Activated T-helper 17 cell treated with anti-CD3 and anti-CD28 coated beads, Interleukin-2, amount 50 U/mL, for 72 hours (primary cell): Measurements from ENCODE around the gene AFG1L. TPM values are rescaled to one million over a fixed set of nuclear protein-coding genes. Genes with fewer than 3 reads are reported as not detected.
"Not testable (repeated sequence)": the region's sequence is repeated elsewhere in the genome, so short reads cannot be mapped to it uniquely, and the experiment has no call there.

ENCODE experiments used
- ATAC-seq: fragments of 150-1000 bp; cut with Tn5 transposase; replicated peaks from 2 replicates; pipeline ENCODE4 v1.10.0; 2021; ENCODE audit warnings: mild to moderate bottlenecking, moderate library complexity
- H3K27ac Mint-ChIP-seq: one replicate; pipeline ENCODE4 v1.8.0; 2022; ENCODE audit warnings: mixed read lengths
- H3K27me3 Mint-ChIP-seq: one replicate; pipeline ENCODE4 v1.8.0; 2022; ENCODE audit warnings: mixed read lengths
- H3K36me3 Mint-ChIP-seq: one replicate; pipeline ENCODE4 v1.8.0; 2022; ENCODE audit warnings: low read depth, mild to moderate bottlenecking, mixed read lengths
- H3K4me1 Mint-ChIP-seq: one replicate; pipeline ENCODE4 v1.8.0; 2022; ENCODE audit warnings: mixed read lengths
- H3K4me3 Mint-ChIP-seq: one replicate; pipeline ENCODE4 v1.8.0; 2022; ENCODE audit warnings: mild to moderate bottlenecking, mixed read lengths
- H3K9me3 Mint-ChIP-seq: one replicate; pipeline ENCODE4 v1.8.0; 2022; ENCODE audit warnings: mixed read lengths
- total RNA-seq, 2 donors: library from RNA; stranded (reverse); gene quantifications; one replicate each; pipeline ENCODE4 v1.2.3, GENCODE V29; 2022

AFG1L gene
- total RNA-seq, 2 donors from 2014 or later, result 5.9 to 6.1 TPM

GRCh38 chr6:108395297-108395696, 100.4 kb downstream of the AFG1L start:
- Mint-ChIP-seq H3K27ac (no peak overlapping the region), H3K9me3 (no peaks in the 10 kb centered on the region), H3K4me3 (no peak overlapping the region), H3K4me1 (no peaks in the 10 kb centered on the region), H3K36me3 (no peaks in the 10 kb centered on the region), H3K27me3 (no peaks in the 10 kb centered on the region)
- ATAC-seq, result no peak

- H3K36me3 Mint-ChIP-seq, result no peaks in the 10 kb centered on the region
- H3K4me1 Mint-ChIP-seq, result no peaks in the 10 kb centered on the region
- peaks cover 3% of the 10 kb centered on the region for H3K9me3 Mint-ChIP-seq
- no peaks in the 10 kb centered on the region for H3K27me3 Mint-ChIP-seq
- H3K27ac Mint-ChIP-seq, result no peak overlapping the region
- no peak overlapping the region for H3K4me3 Mint-ChIP-seq
- no peak for ATAC-seq
These were observed 108.4 kb downstream of the AFG1L start for GRCh38 chr6:108403236-108403635.

- peaks cover 5% of the 10 kb centered on the region for H3K9me3 Mint-ChIP-seq
- H3K4me1 Mint-ChIP-seq, result peaks cover 2% of the 10 kb centered on the region
- ATAC-seq, result no peak
- H3K27ac Mint-ChIP-seq, result no peak overlapping the region
- H3K27me3 Mint-ChIP-seq, result peaks cover 2% of the 10 kb centered on the region
- peaks cover 3% of the 10 kb centered on the region for H3K36me3 Mint-ChIP-seq
- H3K4me3 Mint-ChIP-seq, result no peak overlapping the region
These were observed 112.1 kb downstream of the AFG1L start for GRCh38 chr6:108406943-108407342.

GRCh38 chr6:108407904-108408827, 113.3 kb downstream of the AFG1L start:
- no peak for ATAC-seq
- H3K4me1 Mint-ChIP-seq, result peaks cover 4% of the 10 kb centered on the region
- H3K4me3 Mint-ChIP-seq, result no peak overlapping the region
- H3K9me3 Mint-ChIP-seq, result peaks cover 8% of the 10 kb centered on the region
- peaks cover 5% of the 10 kb centered on the region for H3K27me3 Mint-ChIP-seq
- peaks cover 5% of the 10 kb centered on the region for H3K36me3 Mint-ChIP-seq
- H3K27ac Mint-ChIP-seq, result no peak overlapping the region

- H3K9me3 Mint-ChIP-seq, result peaks cover 13% of the 10 kb centered on the region
- H3K36me3 Mint-ChIP-seq, result peaks cover 5% of the 10 kb centered on the region
- peaks cover 5% of the 10 kb centered on the region for H3K27me3 Mint-ChIP-seq
- no peak overlapping the region for H3K27ac Mint-ChIP-seq
- ATAC-seq, result no peak
- no peak overlapping the region for H3K4me3 Mint-ChIP-seq
- H3K4me1 Mint-ChIP-seq, result peaks cover 4% of the 10 kb centered on the region
These were observed 114.0 kb downstream of the AFG1L start for GRCh38 chr6:108408861-108409260.

GRCh38 chr6:108416047-108416833, 121.4 kb downstream of the AFG1L start:
- H3K27me3 Mint-ChIP-seq, H3K4me1 Mint-ChIP-seq, H3K27ac Mint-ChIP-seq, H3K36me3 Mint-ChIP-seq, ATAC-seq, H3K4me3 Mint-ChIP-seq: not testable (repeated sequence)
- H3K9me3 Mint-ChIP-seq, result peaks cover 15% of the 10 kb centered on the region

- no peak overlapping the region for H3K4me3 Mint-ChIP-seq
- H3K4me1 Mint-ChIP-seq, result peaks cover 2% of the 10 kb centered on the region
- peaks cover 2% of the 10 kb centered on the region for H3K27me3 Mint-ChIP-seq
- peaks cover 12% of the 10 kb centered on the region for H3K9me3 Mint-ChIP-seq
- ATAC-seq, result no peak
- peaks cover 1% of the 10 kb centered on the region for H3K36me3 Mint-ChIP-seq
- H3K27ac Mint-ChIP-seq, result no peak overlapping the region
These were observed 122.2 kb downstream of the AFG1L start for GRCh38 chr6:108417027-108417426.

- Mint-ChIP-seq H3K9me3 (peaks cover 4% of the 10 kb centered on the region), H3K4me3 (no peak overlapping the region), H3K27ac (no peak overlapping the region), H3K36me3 (no peaks in the 10 kb centered on the region), H3K4me1 (no peaks in the 10 kb centered on the region), H3K27me3 (no peaks in the 10 kb centered on the region)
- ATAC-seq, result no peak
These were observed 124.6 kb downstream of the AFG1L start for GRCh38 chr6:108419474-108419873.

GRCh38 chr6:108419934-108420609, 125.2 kb downstream of the AFG1L start:
- no peaks in the 10 kb centered on the region for H3K4me1 Mint-ChIP-seq
- ATAC-seq, result no peak
- no peaks in the 10 kb centered on the region for H3K9me3 Mint-ChIP-seq
- no peaks in the 10 kb centered on the region for H3K27me3 Mint-ChIP-seq
- H3K36me3 Mint-ChIP-seq, result no peaks in the 10 kb centered on the region
- no peak overlapping the region for H3K27ac Mint-ChIP-seq
- H3K4me3 Mint-ChIP-seq, result no peak overlapping the region

GRCh38 chr6:108421366-108421765, 126.5 kb downstream of the AFG1L start:
- no peak for ATAC-seq
- Mint-ChIP-seq H3K27me3 (no peaks in the 10 kb centered on the region), H3K9me3 (no peaks in the 10 kb centered on the region), H3K4me1 (no peaks in the 10 kb centered on the region), H3K4me3 (no peak overlapping the region), H3K27ac (no peak overlapping the region), H3K36me3 (no peaks in the 10 kb centered on the region)

- Mint-ChIP-seq H3K4me1 (no peaks in the 10 kb centered on the region), H3K9me3 (no peaks in the 10 kb centered on the region), H3K27me3 (no peaks in the 10 kb centered on the region), H3K4me3 (no peak overlapping the region), H3K36me3 (no peaks in the 10 kb centered on the region), H3K27ac (no peak overlapping the region)
- ATAC-seq, result no peak
These were observed 129.3 kb downstream of the AFG1L start for GRCh38 chr6:108423982-108424705.

GRCh38 chr6:108425428-108425827, 130.6 kb downstream of the AFG1L start:
- no peak overlapping the region for H3K4me3 Mint-ChIP-seq
- no peaks in the 10 kb centered on the region for H3K36me3 Mint-ChIP-seq
- ATAC-seq, result no peak
- H3K9me3 Mint-ChIP-seq, result no peaks in the 10 kb centered on the region
- no peaks in the 10 kb centered on the region for H3K27me3 Mint-ChIP-seq
- H3K27ac Mint-ChIP-seq, result no peak overlapping the region
- no peaks in the 10 kb centered on the region for H3K4me1 Mint-ChIP-seq

- Mint-ChIP-seq H3K27ac (no peak overlapping the region), H3K4me3 (no peak overlapping the region), H3K36me3 (no peaks in the 10 kb centered on the region), H3K27me3 (no peaks in the 10 kb centered on the region), H3K4me1 (no peaks in the 10 kb centered on the region), H3K9me3 (no peaks in the 10 kb centered on the region)
- ATAC-seq, result no peak
These were observed 137.3 kb downstream of the AFG1L start for GRCh38 chr6:108432143-108432542.

- no peaks in the 10 kb centered on the region for H3K9me3 Mint-ChIP-seq
- ATAC-seq, result no peak
- no peaks in the 10 kb centered on the region for H3K27me3 Mint-ChIP-seq
- no peak overlapping the region for H3K27ac Mint-ChIP-seq
- H3K4me1 Mint-ChIP-seq, result no peaks in the 10 kb centered on the region
- no peak overlapping the region for H3K4me3 Mint-ChIP-seq
- H3K36me3 Mint-ChIP-seq, result no peaks in the 10 kb centered on the region
These were observed 137.9 kb downstream of the AFG1L start for GRCh38 chr6:108432792-108433191.
